ENCODE data around the gene MARCHF2. TPM values are rescaled to one million over a fixed set of nuclear protein-coding genes. Genes with fewer than 3 reads are reported as not detected.

The MARCHF2 gene
- total and polyA plus RNA-seq, 9 of the 15 experiments (the other 6 are each of a cell fraction or from before 2014, with no cell fraction given) = 0.39 to 6.4 (median 2.2) TPM

DNA sequence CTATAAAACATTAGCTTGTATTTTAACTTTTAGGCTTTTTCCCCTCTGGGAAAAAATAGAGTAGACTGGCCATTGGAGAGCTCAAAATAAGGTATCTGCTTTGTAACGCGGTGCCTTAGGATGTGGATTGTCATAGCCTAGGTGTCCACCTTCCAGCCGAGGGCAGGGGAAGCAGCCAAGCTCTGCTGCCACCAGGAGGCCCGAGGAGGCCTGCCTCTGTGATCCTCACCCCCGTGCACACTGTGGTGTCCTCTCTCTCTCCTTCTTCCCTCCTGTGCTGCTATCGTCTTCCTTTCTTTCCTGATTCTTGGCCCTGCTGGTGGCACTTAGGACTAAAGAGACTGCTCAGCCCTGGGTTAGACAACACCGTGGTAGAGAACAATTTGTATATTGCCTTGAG, 43.0 kb downstream of the MARCHF2 start:
- Histone ChIP-seq H3K9me3 (replicated peaks; ENCODE audit: control insufficient read depth, insufficient read depth, low read depth, low read length) (no peaks in the 10 kb centered on the region), H3K4me2 (ENCODE audit: insufficient read depth, low read length) (no peak overlapping the region), H3K27me3 (ENCODE audit: control insufficient read depth in 2 of 2, insufficient read depth in 2 of 2, low read length in 2 of 2) (no peaks in the 10 kb centered on the region), H3K36me3 (ENCODE audit: control insufficient read depth, insufficient read depth, low read length) (peaks cover 100% of the 10 kb centered on the region), H2AFZ (ENCODE audit: low read depth, low read length) (no peak overlapping the region), H4K20me1 (replicated peaks; ENCODE audit: control insufficient read depth, insufficient read depth, low read length) (peaks cover 86% of the 10 kb centered on the region), H3K4me1 (replicated peaks in 1 of 2; ENCODE audit: control insufficient read depth in 2 of 2, insufficient read depth in 2 of 2, low read length in 2 of 2) (peaks cover 4 to 12% of the 10 kb centered on the region in 2 experiments; a peak in 3 of 5 replicates), H3K4me3 (no peak overlapping the region), H3K27ac (ENCODE audit: extremely low read depth, low read depth, low read length) (no peak overlapping the region), H3K9ac (ENCODE audit: insufficient read depth in 1 of 2, low read depth in 2 of 2, low read length in 2 of 2) (no peak overlapping the region), H3K9me1 (ENCODE audit: control insufficient read depth, insufficient read depth, low read length) (peaks cover 5% of the 10 kb centered on the region), H3K79me2 (ENCODE audit: control insufficient read depth, insufficient read depth, low read length) (peaks cover 100% of the 10 kb centered on the region)
- TF ChIP-seq BRF1 (IDR thresholded peaks at IDR 0.05; ENCODE audit: borderline replicate concordance, extremely low read depth, insufficient read length) (no peak), RAD21 (CRISPR knock-in tag; conservative IDR thresholded peaks at IDR 0.05 in 1 of 2, IDR thresholded peaks at IDR 0.05 in 1 of 2) (peak in 1 of 2 experiments; percentile 35; a peak in 2 of 4 replicates), SMC3 (conservative IDR thresholded peaks at IDR 0.05; ENCODE audit: insufficient read depth, low read depth, low read length) (0 out of 2 replicates have a peak, but pooled peaks have one; percentile 17)
- TF ChIP-seq, protein P1, sequence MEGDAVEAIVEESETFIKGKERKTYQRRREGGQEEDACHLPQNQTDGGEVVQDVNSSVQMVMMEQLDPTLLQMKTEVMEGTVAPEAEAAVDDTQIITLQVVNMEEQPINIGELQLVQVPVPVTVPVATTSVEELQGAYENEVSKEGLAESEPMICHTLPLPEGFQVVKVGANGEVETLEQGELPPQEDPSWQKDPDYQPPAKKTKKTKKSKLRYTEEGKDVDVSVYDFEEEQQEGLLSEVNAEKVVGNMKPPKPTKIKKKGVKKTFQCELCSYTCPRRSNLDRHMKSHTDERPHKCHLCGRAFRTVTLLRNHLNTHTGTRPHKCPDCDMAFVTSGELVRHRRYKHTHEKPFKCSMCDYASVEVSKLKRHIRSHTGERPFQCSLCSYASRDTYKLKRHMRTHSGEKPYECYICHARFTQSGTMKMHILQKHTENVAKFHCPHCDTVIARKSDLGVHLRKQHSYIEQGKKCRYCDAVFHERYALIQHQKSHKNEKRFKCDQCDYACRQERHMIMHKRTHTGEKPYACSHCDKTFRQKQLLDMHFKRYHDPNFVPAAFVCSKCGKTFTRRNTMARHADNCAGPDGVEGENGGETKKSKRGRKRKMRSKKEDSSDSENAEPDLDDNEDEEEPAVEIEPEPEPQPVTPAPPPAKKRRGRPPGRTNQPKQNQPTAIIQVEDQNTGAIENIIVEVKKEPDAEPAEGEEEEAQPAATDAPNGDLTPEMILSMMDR (IDR thresholded peaks at IDR 0.05 in 2 of 3, conservative IDR thresholded peaks at IDR 0.05 in 1 of 3; ENCODE audit: insufficient read depth in 2 of 3, low read depth in 1 of 3, low read length in 3 of 3) = peak; percentile 23 to 52 (median 36); a peak in 4 of 6 replicates
- TF ChIP-seq, protein P2, sequence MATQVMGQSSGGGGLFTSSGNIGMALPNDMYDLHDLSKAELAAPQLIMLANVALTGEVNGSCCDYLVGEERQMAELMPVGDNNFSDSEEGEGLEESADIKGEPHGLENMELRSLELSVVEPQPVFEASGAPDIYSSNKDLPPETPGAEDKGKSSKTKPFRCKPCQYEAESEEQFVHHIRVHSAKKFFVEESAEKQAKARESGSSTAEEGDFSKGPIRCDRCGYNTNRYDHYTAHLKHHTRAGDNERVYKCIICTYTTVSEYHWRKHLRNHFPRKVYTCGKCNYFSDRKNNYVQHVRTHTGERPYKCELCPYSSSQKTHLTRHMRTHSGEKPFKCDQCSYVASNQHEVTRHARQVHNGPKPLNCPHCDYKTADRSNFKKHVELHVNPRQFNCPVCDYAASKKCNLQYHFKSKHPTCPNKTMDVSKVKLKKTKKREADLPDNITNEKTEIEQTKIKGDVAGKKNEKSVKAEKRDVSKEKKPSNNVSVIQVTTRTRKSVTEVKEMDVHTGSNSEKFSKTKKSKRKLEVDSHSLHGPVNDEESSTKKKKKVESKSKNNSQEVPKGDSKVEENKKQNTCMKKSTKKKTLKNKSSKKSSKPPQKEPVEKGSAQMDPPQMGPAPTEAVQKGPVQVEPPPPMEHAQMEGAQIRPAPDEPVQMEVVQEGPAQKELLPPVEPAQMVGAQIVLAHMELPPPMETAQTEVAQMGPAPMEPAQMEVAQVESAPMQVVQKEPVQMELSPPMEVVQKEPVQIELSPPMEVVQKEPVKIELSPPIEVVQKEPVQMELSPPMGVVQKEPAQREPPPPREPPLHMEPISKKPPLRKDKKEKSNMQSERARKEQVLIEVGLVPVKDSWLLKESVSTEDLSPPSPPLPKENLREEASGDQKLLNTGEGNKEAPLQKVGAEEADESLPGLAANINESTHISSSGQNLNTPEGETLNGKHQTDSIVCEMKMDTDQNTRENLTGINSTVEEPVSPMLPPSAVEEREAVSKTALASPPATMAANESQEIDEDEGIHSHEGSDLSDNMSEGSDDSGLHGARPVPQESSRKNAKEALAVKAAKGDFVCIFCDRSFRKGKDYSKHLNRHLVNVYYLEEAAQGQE (IDR thresholded peaks at IDR 0.05; ENCODE audit: borderline replicate concordance) = peak; percentile 15; the same call in 1 of the 2 replicates
- TF ChIP-seq, protein P2 (CRISPR knock-in tag; IDR thresholded peaks at IDR 0.05; ENCODE audit: low read depth) = no peak
- ATAC-seq = peak; percentile 77
- in situ Hi-C loops (cut with MboI) = no loop called here
- 72% methylated on average over 7 of the region's 7 CpGs for WGBS (ENCODE audit: insufficient coverage, low coverage, missing lambda C conversion rate)
- intact Hi-C loops (cut with micrococcal nuclease) = no loop called here
- ChIA-PET CTCF (ENCODE audit: low intra/inter-chr PET ratio) (interaction anchor here (0.8 kb wide), 1 partner anchor 124 kb away, joined by 5 read pairs; no protein-coding TSS in a partner anchor), POLR2A (interaction anchor here (0.8 to 3.5 kb wide), 6 partner anchors 8 to 196 kb away, joined by 3 to 31 read pairs (median 4); partner anchors contain the start of gene HNRNPM)
- peak in 1 of 4 experiments; percentile 24 for DNase-seq (ENCODE audit: extremely low read depth in 1 of 4, low spot score in 3 of 4)
- no TSS peak for BruUV-seq (replicated peaks)
- no peak for FAIRE-seq
